GM18502 (cell line): ENCODE results near the gene NOS3.
"Not testable (repeated sequence)": the region's sequence is repeated elsewhere in the genome, so short reads cannot be mapped to it uniquely, and the experiment has no call there.

Experiments used
- ATAC-seq: cut with Tn5 transposase; IDR thresholded peaks from one replicate; pipeline ENCODE4 v1.9.1; 2021; ENCODE audit warnings: mild to moderate bottlenecking; ENCODE audit not compliant: unreplicated experiment, poor library complexity

The NOS3 gene

GRCh38 chr7:151031011-151031410 lies 40.2 kb downstream of the NOS3 start:
- no peak for ATAC-seq

GRCh38 chr7:151032936-151033863 lies 42.4 kb downstream of the NOS3 start:
- no peak for ATAC-seq

GRCh38 chr7:151033864-151034249 lies 43.0 kb downstream of the NOS3 start:
- no peak for ATAC-seq

- no peak for ATAC-seq
Observed at GRCh38 chr7:151034312-151035025, 43.7 kb downstream of the NOS3 start.

GRCh38 chr7:151035026-151035717 lies 44.4 kb downstream of the NOS3 start:
- ATAC-seq = no peak

- ATAC-seq = no peak
Observed at GRCh38 chr7:151035902-151036301, 45.1 kb downstream of the NOS3 start.

- ATAC-seq = no peak
Observed at GRCh38 chr7:151038951-151039849, 48.4 kb downstream of the NOS3 start.

- ATAC-seq = no peak
Observed at GRCh38 chr7:151039850-151040548, 49.2 kb downstream of the NOS3 start.

- no peak for ATAC-seq
Observed at GRCh38 chr7:151040616-151041375, 50.0 kb downstream of the NOS3 start.

GRCh38 chr7:151043449-151043848 lies 52.6 kb downstream of the NOS3 start:
- ATAC-seq = not testable (repeated sequence)

- no peak for ATAC-seq
Observed at GRCh38 chr7:151043959-151044358, 53.1 kb downstream of the NOS3 start.

- ATAC-seq = no peak
Observed at GRCh38 chr7:151045262-151045661, 54.4 kb downstream of the NOS3 start.

GRCh38 chr7:151045967-151046366 lies 55.1 kb downstream of the NOS3 start:
- no peak for ATAC-seq

GRCh38 chr7:151046603-151047573 lies 56.1 kb downstream of the NOS3 start:
- no peak for ATAC-seq

- no peak for ATAC-seq
Observed at GRCh38 chr7:151047976-151048815, 57.4 kb downstream of the NOS3 start, which contains the start of gene ASIC3. ASIC3 (plus strand) TSS chr7:151048531; CDS start chr7:151048886, 355 bp downstream.

GRCh38 chr7:151048911-151049463 lies 58.2 kb downstream of the NOS3 start:
- no peak for ATAC-seq
